Smooth muscle cell (in vitro differentiated cells): ENCODE measurements around the gene UBE2I. TPM values are rescaled to one million over a fixed set of nuclear protein-coding genes. Genes with fewer than 3 reads are reported as not detected.

Experiments
- DNase-seq: peaks from one replicate; lab custom pipeline; 2025; ENCODE audit not compliant: unreplicated experiment; lab: John Stamatoyannopoulos, UW
- H2AFZ ChIP-seq: fragments of 200-600 bp; sonication (generic); 2 replicates; pipeline ENCODE4 v1.6.0; 2016; ENCODE audit warnings: antibody characterized with exemption, low read depth, mild to moderate bottlenecking
- H3F3A ChIP-seq: fragments of 200-600 bp; sonication (generic); 2 replicates; pipeline ENCODE4 v1.6.0; 2017; ENCODE audit warnings: antibody characterized with exemption, low read depth
- H3K27ac ChIP-seq: fragments of 200-600 bp; sonication (generic); 2 replicates; pipeline ENCODE4 v1.5.1; 2016; ENCODE audit warnings: low read depth, mild to moderate bottlenecking
- H3K27me3 ChIP-seq: fragments of 200-600 bp; sonication (generic); 2 replicates; pipeline ENCODE4 v1.6.1; 2016; ENCODE audit warnings: low read depth, mild to moderate bottlenecking
- H3K36me3 ChIP-seq: fragments of 200-600 bp; sonication (generic); 2 replicates; pipeline ENCODE4 v1.5.1; 2016; ENCODE audit warnings: low read depth
- H3K4me1 ChIP-seq: fragments of 200-600 bp; sonication (generic); 2 replicates; pipeline ENCODE4 v1.5.1; 2016; ENCODE audit warnings: low read depth
- H3K4me2 ChIP-seq: fragments of 200-600 bp; sonication (generic); 2 replicates; pipeline ENCODE4 v1.6.0; 2016; ENCODE audit warnings: mild to moderate bottlenecking
- H3K4me3 ChIP-seq: fragments of 200-600 bp; sonication (generic); 2 replicates; pipeline ENCODE4 v1.5.1; 2016; ENCODE audit warnings: mild to moderate bottlenecking
- H3K79me2 ChIP-seq: fragments of 200-600 bp; sonication (generic); 2 replicates; pipeline ENCODE4 v1.6.0; 2016; ENCODE audit warnings: low read depth, mild to moderate bottlenecking
- H3K9ac ChIP-seq: fragments of 200-600 bp; sonication (generic); 2 replicates; pipeline ENCODE4 v1.6.0; 2016; ENCODE audit warnings: low read depth
- H3K9me3 ChIP-seq: fragments of 200-600 bp; sonication (generic); replicated peaks from 2 replicates; pipeline ENCODE4 v1.5.1; 2016; ENCODE audit warnings: low read depth
- H4K20me1 ChIP-seq: fragments of 200-600 bp; sonication (generic); 2 replicates; pipeline ENCODE4 v1.6.0; 2016; ENCODE audit warnings: low read depth
- CTCF ChIP-seq: fragments of 200-600 bp; sonication (generic); IDR thresholded peaks from 2 replicates; pipeline ENCODE4 v1.5.1; 2017; ENCODE audit warnings: borderline replicate concordance, mild to moderate bottlenecking, antibody characterized with exemption; ENCODE audit not compliant: insufficient read depth, poor library complexity, severe bottlenecking
- WGBS: methylation state at CpG from one replicate; pipeline ENCODE4 v1.1.7; 2016; ENCODE audit warnings: low lambda C conversion rate; 5-methylcytosine and 5-hydroxymethylcytosine counted together
- polyA plus RNA-seq: library from polyadenylated mRNA; unstranded; fragments of >200 nt; fragmentation: Nextera tagmentation; extraction: Ambion mirVana; gene quantifications from 2 replicates; pipeline ENCODE4 v1.2.1, GENCODE V29; 2016
- total RNA-seq: library from RNA; depleted of rRNA; stranded (reverse); fragments of >200 nt; gene quantifications from 2 replicates; pipeline ENCODE4 v1.2.3, GENCODE V29; 2014

The UBE2I gene
- total and polyA plus RNA-seq, 2 experiments from 2014 or later = 95.9 to 169 TPM

- Histone ChIP-seq H3K36me3 (no peaks in the 10 kb centered on the region), H3K9ac (no peak overlapping the region), H3K9me3 (no peaks in the 10 kb centered on the region), H3K27ac (no peak overlapping the region), H4K20me1 (peaks cover 8% of the 10 kb centered on the region), H3K4me2 (no peak overlapping the region), H2AFZ (no peak overlapping the region), H3K27me3 (peaks cover 50% of the 10 kb centered on the region), H3K79me2 (no peaks in the 10 kb centered on the region), H3K4me3 (no peak overlapping the region), H3K4me1 (peaks cover 12% of the 10 kb centered on the region), H3F3A (no peaks in the 10 kb centered on the region)
- DNase-seq = no peak
- WGBS = 77% methylated on average over 17 of the region's 17 CpGs
- TF ChIP-seq CTCF = peak; percentile 49
Observed at GRCh38 chr16:1330260-1330914, 21.0 kb downstream of the UBE2I start.

GRCh38 chr16:1330931-1331711 lies 21.7 kb downstream of the UBE2I start:
- 71% methylated on average over 22 of the region's 22 CpGs for WGBS
- Histone ChIP-seq H3K36me3 (no peaks in the 10 kb centered on the region), H3K4me1 (peaks cover 12% of the 10 kb centered on the region), H2AFZ (no peak overlapping the region), H3K9me3 (no peaks in the 10 kb centered on the region), H3K4me3 (peak overlapping the region; percentile 15), H4K20me1 (peaks cover under 1% of the 10 kb centered on the region), H3K27ac (no peak overlapping the region), H3K79me2 (no peaks in the 10 kb centered on the region), H3K9ac (peak overlapping the region; percentile 60), H3K4me2 (peak overlapping the region; percentile 67), H3F3A (no peaks in the 10 kb centered on the region), H3K27me3 (peaks cover 57% of the 10 kb centered on the region)
- DNase-seq = no peak
- no peak for TF ChIP-seq CTCF

- Histone ChIP-seq H3K4me3 (peak overlapping the region; percentile 15), H2AFZ (no peak overlapping the region), H4K20me1 (no peaks in the 10 kb centered on the region), H3K79me2 (no peaks in the 10 kb centered on the region), H3F3A (no peaks in the 10 kb centered on the region), H3K9me3 (no peaks in the 10 kb centered on the region), H3K4me1 (peaks cover 12% of the 10 kb centered on the region), H3K27ac (no peak overlapping the region), H3K9ac (peak overlapping the region; percentile 60), H3K4me2 (peak overlapping the region; percentile 67), H3K27me3 (peaks cover 66% of the 10 kb centered on the region), H3K36me3 (no peaks in the 10 kb centered on the region)
- no peak for DNase-seq
- TF ChIP-seq CTCF = no peak
- 7% methylated on average over 30 of the region's 34 CpGs for WGBS
Observed at GRCh38 chr16:1331712-1332617, 22.5 kb downstream of the UBE2I start.
